ENCODE measurements around the gene PPP1R9B. TPM values are rescaled to one million over a fixed set of nuclear protein-coding genes. Genes with fewer than 3 reads are reported as not detected.
A peak's percentile ranks its signal among the peaks of the same experiment; 100 is the strongest.

Gene PPP1R9B
- total and polyA plus RNA-seq, 3 experiments from 2014 or later: 1.7 to 89.0 (median 86.9) TPM

DNA sequence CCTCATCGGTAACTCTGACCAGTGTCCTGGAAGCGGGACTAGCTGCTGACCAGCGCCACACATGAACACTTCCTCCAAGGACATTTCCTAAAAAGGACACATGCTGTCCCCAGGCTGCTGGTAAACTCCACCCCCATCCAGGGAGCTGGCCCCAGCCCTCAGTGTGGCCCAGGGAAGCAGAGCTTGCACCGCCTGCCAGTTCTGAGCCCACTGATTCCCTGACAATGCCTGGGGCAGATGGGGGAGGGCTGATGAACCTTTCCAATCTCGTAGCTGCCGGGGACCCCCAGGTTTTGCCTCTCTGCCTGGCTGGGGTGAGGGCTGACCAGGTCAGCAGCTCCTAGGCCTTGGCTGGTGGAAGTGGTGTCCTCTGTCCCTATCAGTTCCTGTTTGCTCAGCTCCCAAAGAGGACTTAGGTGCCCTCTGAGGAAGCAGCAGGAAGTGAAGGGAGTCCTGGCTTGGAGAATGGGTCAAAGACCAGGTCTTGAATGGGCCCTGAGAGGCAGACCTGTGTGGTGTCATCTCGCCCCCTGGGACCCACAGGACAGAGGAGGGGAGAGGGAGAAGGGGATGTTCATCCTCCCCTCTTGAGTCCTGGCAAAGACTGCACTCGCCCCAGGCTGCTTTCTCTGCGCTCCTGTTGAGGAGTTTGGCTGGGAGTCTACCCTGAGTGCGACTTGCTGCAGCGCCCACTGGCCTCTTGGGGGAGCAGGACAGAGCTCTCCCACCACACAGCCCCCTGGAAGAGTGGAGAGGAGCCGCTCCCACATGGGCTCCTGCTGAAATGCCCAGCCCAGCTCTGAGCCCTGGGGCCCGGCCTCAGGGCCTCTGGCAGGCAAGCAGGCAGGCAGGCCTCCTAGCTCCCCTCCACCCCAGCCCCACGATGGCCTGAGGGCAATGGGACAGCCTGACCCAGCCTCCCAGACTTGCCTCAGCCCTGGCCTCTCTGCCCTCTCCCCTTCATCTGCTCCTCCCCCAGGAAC lies 38.5 kb downstream of the PPP1R9B start:
- peak overlapping the region in 1 of 8 donors; percentile 93 for H3K27ac Mint-ChIP-seq
- Histone ChIP-seq H3K27me3 (ENCODE audit: insufficient read depth, low read length, poor library complexity, severe bottlenecking) (peaks cover 5% of the 10 kb centered on the region), H3K27ac (ENCODE audit: low read depth, low read length) (peak overlapping the region; percentile 31), H3K36me3 (ENCODE audit: insufficient read depth, low read length) (no peaks in the 10 kb centered on the region), H3K4me3 (ENCODE audit: low read length) (no peak overlapping the region), H3K4me1 (ENCODE audit: insufficient read depth, low read length) (no peaks in the 10 kb centered on the region), H3K9me3 (ENCODE audit: low read length) (no peaks in the 10 kb centered on the region)
- ChIA-PET POLR2A (interaction anchor here (0.7 kb wide), 1 partner anchor 395 kb away, joined by 3 read pairs; no protein-coding TSS in a partner anchor), CTCF (interaction anchor here (1.6 kb wide), 1 partner anchor 18 kb away, joined by 6 read pairs; no protein-coding TSS in a partner anchor)
- no peaks in the 10 kb centered on the region for H3K9me3 Mint-ChIP-seq
- peaks cover 4 to 8% (median 5%) of the 10 kb centered on the region in 3 donors for H3K4me1 Mint-ChIP-seq
- DNase-seq: no peak
- no peak overlapping the region for H3K4me3 Mint-ChIP-seq
- peaks cover 5 to 21% of the 10 kb centered on the region in 2 donors for H3K27me3 Mint-ChIP-seq
- H3K36me3 Mint-ChIP-seq: peaks cover 0 to 34% (median 3%) of the 10 kb centered on the region in 3 donors

DNA sequence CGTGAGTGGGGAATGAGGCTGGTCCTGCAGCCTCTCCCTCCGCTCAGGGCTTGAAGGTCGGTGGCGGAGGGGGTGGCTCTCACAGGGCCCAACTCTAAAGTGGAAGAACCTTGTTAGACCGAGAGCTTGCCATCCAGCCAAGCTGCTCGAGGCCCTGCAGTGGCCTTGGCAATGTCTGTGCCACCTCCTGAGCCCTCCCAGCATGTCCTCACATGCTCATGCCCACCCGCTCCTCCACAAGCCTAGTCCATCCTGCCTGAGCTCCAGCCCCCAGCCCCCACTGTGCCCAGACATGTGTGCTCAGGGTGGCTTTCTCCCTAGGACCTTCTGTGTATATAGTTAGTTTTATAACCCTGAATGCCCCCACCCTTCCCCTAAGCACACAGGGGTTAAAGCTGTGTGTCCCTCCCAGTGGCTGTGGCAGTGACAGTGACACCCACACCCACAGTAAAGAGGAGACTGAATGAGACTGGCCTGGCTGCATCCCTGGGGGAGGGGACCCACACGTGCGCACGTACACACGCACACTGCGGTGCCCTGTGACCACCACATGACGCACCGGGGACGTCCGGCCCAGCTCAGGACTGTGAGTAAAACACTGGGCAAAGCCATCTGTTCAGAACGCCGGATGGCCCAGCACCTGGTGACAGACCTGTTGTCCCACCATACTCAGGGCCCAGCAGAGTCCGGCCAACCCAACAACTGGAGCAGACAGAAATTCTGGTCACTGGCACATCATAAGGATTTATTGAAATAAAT lies 39.7 kb downstream of the PPP1R9B start:
- Histone ChIP-seq H3K36me3 (ENCODE audit: insufficient read depth, low read length) (no peaks in the 10 kb centered on the region), H3K27me3 (ENCODE audit: insufficient read depth, low read length, poor library complexity, severe bottlenecking) (no peaks in the 10 kb centered on the region), H3K4me1 (ENCODE audit: insufficient read depth, low read length) (no peaks in the 10 kb centered on the region), H3K27ac (ENCODE audit: low read depth, low read length) (no peak overlapping the region), H3K4me3 (ENCODE audit: low read length) (no peak overlapping the region), H3K9me3 (ENCODE audit: low read length) (no peaks in the 10 kb centered on the region)
- Mint-ChIP-seq H3K27ac (no peak overlapping the region), H3K4me3 (no peak overlapping the region), H3K9me3 (no peaks in the 10 kb centered on the region), H3K27me3 (peaks cover 0 to 9% of the 10 kb centered on the region in 2 donors), H3K4me1 (peaks cover 0 to 4% (median 3%) of the 10 kb centered on the region in 3 donors), H3K36me3 (peaks cover 0 to 43% (median 3%) of the 10 kb centered on the region in 3 donors)
- DNase-seq: no peak
- POLR2A ChIA-PET: no interaction called here
- CTCF ChIA-PET: interaction anchor here (1.6 kb wide), 1 partner anchor 17 kb away, joined by 6 read pairs; no protein-coding TSS in a partner anchor

DNA sequence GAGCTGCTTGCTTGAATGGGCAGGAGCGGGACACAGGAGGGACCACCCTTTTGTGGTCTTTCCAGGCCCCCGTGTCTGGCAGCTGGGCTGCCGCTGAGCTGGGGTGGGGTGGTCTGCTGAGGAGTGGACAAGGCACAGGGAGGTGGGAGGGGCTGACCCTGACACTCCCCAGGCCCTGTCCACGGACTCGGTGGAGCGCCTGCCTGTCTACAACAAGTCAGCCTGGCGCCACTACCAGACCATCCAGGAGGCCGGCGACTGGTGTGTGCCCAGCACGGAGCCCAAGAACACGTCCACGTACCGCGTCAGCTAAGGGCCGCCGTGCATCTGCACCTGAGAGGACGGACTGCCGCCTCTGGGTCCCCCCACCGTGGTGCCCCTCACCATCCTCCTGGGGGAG lies 40.7 kb downstream of the PPP1R9B start:
- Histone ChIP-seq H3K36me3 (ENCODE audit: insufficient read depth, low read length) (no peaks in the 10 kb centered on the region), H3K9me3 (ENCODE audit: low read length) (no peaks in the 10 kb centered on the region), H3K4me3 (ENCODE audit: low read length) (no peak overlapping the region), H3K27me3 (ENCODE audit: insufficient read depth, low read length, poor library complexity, severe bottlenecking) (no peaks in the 10 kb centered on the region), H3K27ac (ENCODE audit: low read depth, low read length) (no peak overlapping the region), H3K4me1 (ENCODE audit: insufficient read depth, low read length) (no peaks in the 10 kb centered on the region)
- Mint-ChIP-seq H3K36me3 (peaks cover 0 to 52% (median 3%) of the 10 kb centered on the region in 3 donors), H3K27me3 (peaks cover 0 to 1% of the 10 kb centered on the region in 2 donors), H3K9me3 (no peaks in the 10 kb centered on the region), H3K27ac (no peak overlapping the region), H3K4me3 (no peak overlapping the region), H3K4me1 (no peaks in the 10 kb centered on the region)
- no peak for DNase-seq
- ChIA-PET POLR2A (no interaction called here), CTCF (interaction anchor here (0.9 to 1.2 kb wide), 2 partner anchors 16 to 59 kb away, joined by 3 read pairs; no protein-coding TSS in a partner anchor)

DNA sequence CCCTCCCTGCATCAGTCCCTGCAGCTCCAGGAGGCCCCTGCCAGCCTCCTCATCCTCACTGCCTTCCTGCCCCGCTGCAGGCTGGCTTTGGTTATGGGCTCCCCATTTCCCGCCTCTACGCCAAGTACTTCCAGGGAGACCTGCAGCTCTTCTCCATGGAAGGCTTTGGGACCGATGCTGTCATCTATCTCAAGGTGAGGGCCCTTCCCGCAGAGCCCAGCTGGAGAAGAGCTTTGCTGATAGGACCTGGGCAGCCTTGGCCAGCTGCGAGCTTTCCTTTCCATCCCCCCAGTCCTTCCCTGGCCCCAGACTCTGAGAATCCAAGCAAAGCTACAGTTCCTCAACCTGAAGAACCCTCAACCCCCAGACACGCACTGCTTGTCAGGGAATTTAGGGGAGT lies 41.3 kb downstream of the PPP1R9B start:
- POLR2A ChIA-PET: no interaction called here
- no peak overlapping the region for H3K27ac ChIP-seq (ENCODE audit: low read depth, low read length)
- CTCF ChIA-PET: interaction anchor here (0.9 to 1.2 kb wide), 4 partner anchors 11 to 82 kb away, joined by 3 read pairs; no protein-coding TSS in a partner anchor

DNA sequence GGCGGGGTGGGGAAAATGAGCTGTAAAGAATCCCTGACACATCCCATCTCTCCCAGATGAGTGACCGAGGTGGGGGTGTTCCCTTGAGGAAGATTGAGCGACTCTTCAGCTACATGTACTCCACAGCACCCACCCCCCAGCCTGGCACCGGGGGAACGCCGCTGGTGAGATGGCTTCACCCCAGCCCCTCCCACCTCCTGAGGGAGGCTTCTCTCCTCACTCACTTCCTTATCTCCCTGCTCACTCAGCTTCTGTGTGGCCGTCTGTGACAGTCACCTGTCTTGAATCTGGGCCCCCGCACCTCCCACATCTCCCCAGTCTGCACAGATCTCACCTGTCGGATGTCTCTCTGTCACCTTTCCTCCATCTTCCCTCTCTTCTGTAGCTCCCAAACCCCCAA lies 41.9 kb downstream of the PPP1R9B start:
- Histone ChIP-seq H3K27me3 (ENCODE audit: insufficient read depth, low read length, poor library complexity, severe bottlenecking) (no peaks in the 10 kb centered on the region), H3K4me3 (ENCODE audit: low read length) (no peak overlapping the region), H3K9me3 (ENCODE audit: low read length) (no peaks in the 10 kb centered on the region), H3K4me1 (ENCODE audit: insufficient read depth, low read length) (no peaks in the 10 kb centered on the region), H3K36me3 (ENCODE audit: insufficient read depth, low read length) (no peaks in the 10 kb centered on the region), H3K27ac (ENCODE audit: low read depth, low read length) (no peak overlapping the region)
- Mint-ChIP-seq H3K4me3 (no peak overlapping the region), H3K27me3 (no peaks in the 10 kb centered on the region), H3K27ac (peak overlapping the region in 2 of 8 donors; percentile 8 to 91), H3K4me1 (no peaks in the 10 kb centered on the region), H3K9me3 (no peaks in the 10 kb centered on the region), H3K36me3 (peaks cover 0 to 56% (median 3%) of the 10 kb centered on the region in 3 donors)
- ChIA-PET POLR2A (no interaction called here), CTCF (interaction anchor here (0.9 to 1.6 kb wide), 5 partner anchors 9 to 81 kb away, joined by 3 to 5 read pairs (median 3); no protein-coding TSS in a partner anchor)
- DNase-seq: no peak

More for the DNA sequence above, 41.3 kb downstream of the PPP1R9B start:
- H3K9me3 ChIP-seq (ENCODE audit: low read length): no peaks in the 10 kb centered on the region
- Mint-ChIP-seq H3K36me3 (peaks cover 0 to 55% (median 3%) of the 10 kb centered on the region in 3 donors), H3K9me3 (no peaks in the 10 kb centered on the region), H3K4me1 (no peaks in the 10 kb centered on the region), H3K4me3 (no peak overlapping the region), H3K27ac (no peak overlapping the region), H3K27me3 (no peaks in the 10 kb centered on the region)
- H3K27me3 ChIP-seq (ENCODE audit: insufficient read depth, low read length, poor library complexity, severe bottlenecking): no peaks in the 10 kb centered on the region
- no peak for DNase-seq
- H3K36me3 ChIP-seq (ENCODE audit: insufficient read depth, low read length): no peaks in the 10 kb centered on the region
- H3K4me1 ChIP-seq (ENCODE audit: insufficient read depth, low read length): no peaks in the 10 kb centered on the region
- H3K4me3 ChIP-seq (ENCODE audit: low read length): no peak overlapping the region

DNA sequence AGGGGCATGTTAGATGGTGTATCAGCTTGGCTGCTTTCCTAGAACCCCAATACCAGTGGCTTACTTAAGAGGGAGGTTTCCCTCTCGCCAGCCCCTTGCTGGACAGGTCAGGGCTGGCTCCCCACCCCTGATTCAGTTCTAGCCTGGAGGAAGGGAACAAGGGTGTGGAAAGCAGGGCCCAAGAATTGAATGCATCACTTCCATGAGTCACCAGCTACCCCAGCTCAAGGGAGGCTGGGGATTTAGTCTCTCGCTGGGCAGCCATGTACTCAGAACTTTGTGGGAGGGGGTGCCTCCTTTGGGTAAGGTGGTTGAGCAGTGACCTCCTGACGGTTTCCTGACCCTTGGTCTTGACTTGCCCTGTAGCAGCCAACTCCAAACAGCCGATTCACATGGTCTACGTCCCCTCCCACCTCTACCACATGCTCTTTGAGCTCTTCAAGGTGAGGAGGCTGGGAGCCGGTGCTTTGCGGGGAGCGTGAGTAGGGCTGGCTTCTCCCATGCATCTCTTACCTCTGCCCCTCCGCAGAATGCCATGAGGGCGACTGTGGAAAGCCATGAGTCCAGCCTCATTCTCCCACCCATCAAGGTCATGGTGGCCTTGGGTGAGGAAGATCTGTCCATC lies 42.6 kb downstream of the PPP1R9B start:
- Mint-ChIP-seq H3K4me3 (no peak overlapping the region), H3K27me3 (no peaks in the 10 kb centered on the region), H3K4me1 (no peaks in the 10 kb centered on the region), H3K27ac (no peak overlapping the region), H3K9me3 (no peaks in the 10 kb centered on the region), H3K36me3 (peaks cover 0 to 61% (median 3%) of the 10 kb centered on the region in 3 donors)
- Histone ChIP-seq H3K4me3 (ENCODE audit: low read length) (no peak overlapping the region), H3K36me3 (ENCODE audit: insufficient read depth, low read length) (no peaks in the 10 kb centered on the region), H3K27ac (ENCODE audit: low read depth, low read length) (no peak overlapping the region), H3K27me3 (ENCODE audit: insufficient read depth, low read length, poor library complexity, severe bottlenecking) (no peaks in the 10 kb centered on the region), H3K4me1 (ENCODE audit: insufficient read depth, low read length) (no peaks in the 10 kb centered on the region), H3K9me3 (ENCODE audit: low read length) (no peaks in the 10 kb centered on the region)
- DNase-seq: no peak
- ChIA-PET POLR2A (no interaction called here), CTCF (interaction anchor here (0.9 to 1.6 kb wide), 5 partner anchors 8 to 31 kb away, joined by 3 to 5 read pairs (median 3); no protein-coding TSS in a partner anchor)

DNA sequence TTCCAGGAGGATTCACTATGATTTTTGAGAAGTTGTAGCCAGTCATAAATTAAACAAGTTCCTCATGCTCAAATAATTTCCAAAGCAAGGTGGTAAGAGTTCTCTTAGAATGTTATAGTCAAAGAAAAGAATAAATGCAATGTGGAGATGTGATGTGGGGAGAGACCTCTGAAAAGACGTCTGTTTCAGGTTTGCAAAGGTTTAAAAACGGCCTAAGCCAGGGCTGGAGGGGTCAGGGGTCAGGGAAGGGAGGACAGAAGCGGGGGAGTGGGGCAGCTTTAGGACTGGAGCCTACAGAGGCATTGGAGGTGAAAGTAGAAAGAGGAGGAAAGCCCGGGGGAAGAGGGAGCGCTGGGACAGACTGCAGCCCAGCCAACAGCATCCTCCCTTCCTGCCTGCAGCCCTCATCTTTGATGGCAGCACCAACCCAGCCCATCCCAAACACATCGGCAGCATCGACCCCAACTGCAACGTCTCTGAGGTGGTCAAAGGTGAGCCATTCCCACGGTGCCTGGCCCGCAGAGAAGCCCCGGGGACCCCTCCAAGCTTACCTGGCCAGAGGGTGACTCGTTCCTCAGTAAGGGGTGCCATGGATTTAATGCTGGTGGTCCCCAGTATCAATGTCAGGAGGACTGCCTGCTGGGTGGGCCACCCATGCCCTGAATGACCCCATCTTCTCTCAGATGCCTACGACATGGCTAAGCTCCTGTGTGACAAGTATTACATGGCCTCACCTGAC lies 43.9 kb downstream of the PPP1R9B start:
- no peak overlapping the region for H3K4me3 Mint-ChIP-seq
- H3K4me1 Mint-ChIP-seq: peaks cover 0 to 3% (median 0%) of the 10 kb centered on the region in 3 donors
- ChIA-PET CTCF (interaction anchor here (1.3 to 1.5 kb wide), 2 partner anchors 9 to 33 kb away, joined by 3 to 4 read pairs; no protein-coding TSS in a partner anchor), POLR2A (no interaction called here)
- Histone ChIP-seq H3K4me3 (ENCODE audit: low read length) (no peak overlapping the region), H3K9me3 (ENCODE audit: low read length) (no peaks in the 10 kb centered on the region), H3K4me1 (ENCODE audit: insufficient read depth, low read length) (no peaks in the 10 kb centered on the region), H3K36me3 (ENCODE audit: insufficient read depth, low read length) (no peaks in the 10 kb centered on the region), H3K27me3 (ENCODE audit: insufficient read depth, low read length, poor library complexity, severe bottlenecking) (no peaks in the 10 kb centered on the region), H3K27ac (ENCODE audit: low read depth, low read length) (no peak overlapping the region)
- DNase-seq: no peak
- peak overlapping the region in 1 of 8 donors; percentile 36 for H3K27ac Mint-ChIP-seq
- no peaks in the 10 kb centered on the region for H3K9me3 Mint-ChIP-seq
- peaks cover 0 to 67% (median 3%) of the 10 kb centered on the region in 3 donors for H3K36me3 Mint-ChIP-seq
- no peaks in the 10 kb centered on the region for H3K27me3 Mint-ChIP-seq
